ENCODE measurements around the gene AFF3. TPM values are rescaled to one million over a fixed set of nuclear protein-coding genes. Genes with fewer than 3 reads are reported as not detected.

Gene AFF3
- total RNA-seq, 1 donor from 2014 or later: 8.0 TPM

GRCh38 chr2:100021791-100022340 lies 120.5 kb downstream of the AFF3 start:
- Histone ChIP-seq H3K9me3 (replicated peaks) (no peaks in the 10 kb centered on the region), H3K36me3 (no peaks in the 10 kb centered on the region), H3K4me3 (no peak overlapping the region), H3K27ac (replicated peaks) (no peak overlapping the region), H3K27me3 (ENCODE audit: low read depth) (no peaks in the 10 kb centered on the region), H3K4me1 (no peaks in the 10 kb centered on the region)
- intact Hi-C loops (cut with micrococcal nuclease): no loop called here
- DNase-seq: no peak
- TF ChIP-seq CTCF (IDR thresholded peaks at IDR 0.05; ENCODE audit: borderline replicate concordance): no peak

GRCh38 chr2:100019499-100019898 lies 122.9 kb downstream of the AFF3 start:
- Histone ChIP-seq H3K27ac (replicated peaks) (no peak overlapping the region), H3K4me1 (peaks cover under 1% of the 10 kb centered on the region), H3K27me3 (ENCODE audit: low read depth) (no peaks in the 10 kb centered on the region), H3K36me3 (no peaks in the 10 kb centered on the region), H3K9me3 (replicated peaks) (no peaks in the 10 kb centered on the region), H3K4me3 (no peak overlapping the region)
- TF ChIP-seq CTCF (IDR thresholded peaks at IDR 0.05; ENCODE audit: borderline replicate concordance): no peak
- DNase-seq: no peak
- intact Hi-C loops (cut with micrococcal nuclease): no loop called here

DNA sequence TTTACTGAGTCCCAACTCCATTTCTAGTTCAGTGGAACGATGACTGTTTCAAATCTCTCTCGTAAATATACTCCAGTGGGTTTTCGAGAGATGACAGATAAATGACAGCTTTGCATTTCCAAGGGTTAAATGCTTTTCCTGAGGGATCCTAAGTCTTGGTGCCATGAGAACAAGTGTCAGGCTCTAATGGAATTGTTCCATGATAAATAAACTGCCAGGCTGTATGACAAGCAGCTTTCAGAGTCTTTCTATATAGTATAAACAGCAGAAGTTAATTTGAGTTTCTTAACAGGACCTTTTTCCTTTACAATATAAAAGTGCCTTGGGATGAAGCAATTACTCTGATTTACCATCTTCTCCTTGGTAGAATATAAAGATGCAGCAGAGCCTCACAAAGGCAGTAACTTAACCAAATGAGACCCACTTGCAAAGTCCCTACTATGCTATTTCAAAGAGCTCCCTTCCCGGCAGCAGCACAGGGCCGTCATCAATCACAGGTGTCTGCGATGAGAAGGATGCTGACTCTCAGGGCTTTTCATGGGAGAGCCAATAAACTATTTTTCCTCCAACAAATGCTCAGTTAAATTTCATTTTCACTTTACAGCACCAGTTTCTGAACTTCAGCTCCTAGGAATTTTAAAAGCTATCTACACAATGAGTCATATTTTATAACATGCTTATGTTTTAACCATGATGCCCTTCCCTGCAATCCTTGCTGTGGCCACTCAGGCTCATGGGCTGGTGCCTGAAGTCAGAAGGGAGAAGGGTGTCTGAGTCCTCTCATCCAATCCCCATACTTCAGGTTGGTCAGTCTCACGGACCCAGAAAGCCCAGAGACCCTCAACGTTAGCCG lies 123.8 kb downstream of the AFF3 start:
- H3K27ac ChIP-seq (replicated peaks): no peak overlapping the region
- intact Hi-C loops (cut with micrococcal nuclease): no loop called here
- TF ChIP-seq CTCF (IDR thresholded peaks at IDR 0.05; ENCODE audit: borderline replicate concordance): no peak
- no peaks in the 10 kb centered on the region for H3K27me3 ChIP-seq (ENCODE audit: low read depth)
- no peaks in the 10 kb centered on the region for H3K36me3 ChIP-seq
- no peaks in the 10 kb centered on the region for H3K9me3 ChIP-seq (replicated peaks)
- H3K4me3 ChIP-seq: no peak overlapping the region
- no peak for DNase-seq
- peaks cover 10% of the 10 kb centered on the region for H3K4me1 ChIP-seq

DNA sequence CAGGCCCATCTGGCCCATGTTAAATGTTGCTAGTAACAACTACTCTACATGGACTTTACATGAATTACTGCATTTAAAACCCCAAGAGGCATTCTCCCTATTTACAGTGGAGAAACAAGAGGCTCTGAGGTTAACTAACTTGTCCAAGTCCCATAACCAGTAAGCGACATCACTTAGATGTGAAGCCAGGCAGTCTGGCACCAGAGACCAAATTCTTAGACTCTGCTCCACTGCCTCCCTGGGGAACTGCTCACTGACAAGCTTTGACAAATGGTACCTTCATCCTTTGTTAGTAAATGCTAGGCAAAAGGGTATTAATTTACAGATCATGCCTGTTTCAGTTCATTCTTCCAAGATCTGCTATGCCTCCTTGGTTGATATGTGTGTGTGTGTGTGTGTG lies 124.8 kb downstream of the AFF3 start:
- no peaks in the 10 kb centered on the region for H3K9me3 ChIP-seq (replicated peaks)
- no peak overlapping the region for H3K27ac ChIP-seq (replicated peaks)
- intact Hi-C loops (cut with micrococcal nuclease): no loop called here
- no peaks in the 10 kb centered on the region for H3K36me3 ChIP-seq
- peaks cover 17% of the 10 kb centered on the region for H3K4me1 ChIP-seq
- no peak for DNase-seq
- H3K27me3 ChIP-seq (ENCODE audit: low read depth): no peaks in the 10 kb centered on the region
- no peak overlapping the region for H3K4me3 ChIP-seq
- no peak for TF ChIP-seq CTCF (IDR thresholded peaks at IDR 0.05; ENCODE audit: borderline replicate concordance)

GRCh38 chr2:100016756-100017155 lies 125.6 kb downstream of the AFF3 start:
- Histone ChIP-seq H3K27ac (replicated peaks) (no peak overlapping the region), H3K27me3 (ENCODE audit: low read depth) (no peaks in the 10 kb centered on the region), H3K4me1 (peaks cover 17% of the 10 kb centered on the region), H3K4me3 (no peak overlapping the region), H3K36me3 (no peaks in the 10 kb centered on the region), H3K9me3 (replicated peaks) (no peaks in the 10 kb centered on the region)
- TF ChIP-seq CTCF (IDR thresholded peaks at IDR 0.05; ENCODE audit: borderline replicate concordance): no peak
- intact Hi-C loops (cut with micrococcal nuclease): no loop called here
- DNase-seq: no peak

Data from left ventricle myocardium inferior (tissue), 1 donor.